Esophagus muscularis mucosa (tissue), 3 donors: ENCODE measurements around the gene PGBD5.

Experiments
- CTCF ChIP-seq, 3 experiments: fragments of 200-600 bp in 2 of 3; fragments of 450-650 bp in 1 of 3; sonication (generic) in 2 of 3; IDR thresholded peaks; one replicate each; pipeline ENCODE4 v1.5.1; 2017 to 2019; ENCODE audit warnings: antibody characterized with exemption in 3 of 3, mild to moderate bottlenecking in 2 of 3, moderate library complexity in 1 of 3
- POLR2A ChIP-seq: fragments of 450-650 bp; IDR thresholded peaks from one replicate; pipeline ENCODE4 v1.6.1; 2017; ENCODE audit warnings: antibody characterized with exemption, moderate library complexity, mild to moderate bottlenecking, low read depth
- POLR2AphosphoS5 ChIP-seq, 2 donors: sonication (generic); formaldehyde crosslinking; IDR thresholded peaks; one replicate each; pipeline ENCODE4 v1.6.1; 2017; ENCODE audit warnings: antibody characterized with exemption in 2 of 2

GRCh38 chr1:230323686-230324085 is 102.4 kb downstream of the PGBD5 start:
- no peak for TF ChIP-seq CTCF (IDR thresholded peaks at IDR 0.05)
- TF ChIP-seq POLR2A, result no peak
- no peak for TF ChIP-seq POLR2AphosphoS5 (IDR thresholded peaks at IDR 0.05)
